ENCODE results near the gene BCL10. TPM values are rescaled to one million over a fixed set of nuclear protein-coding genes. Genes with fewer than 3 reads are reported as not detected.

BCL10 gene
- total RNA-seq, 1 experiment from 2014 or later, result 26.1 TPM

GRCh38 chr1:85262985-85263384 is 13.4 kb downstream of the BCL10 start:
- no peak overlapping the region for H4K5ac ChIP-seq (ENCODE audit: insufficient read length, low read depth, low read length)
- H2BK15ac ChIP-seq (ENCODE audit: low read depth, low read length), result no peak overlapping the region
- H3K9me3 ChIP-seq (ENCODE audit: control insufficient read depth, low read depth, low read length), result peaks cover 19% of the 10 kb centered on the region
- no peak overlapping the region for H4K8ac ChIP-seq (replicated peaks; ENCODE audit: insufficient read length, low read depth, low read length)
- Mint-ChIP-seq H3K27ac (no peak overlapping the region), H3K36me3 (ENCODE audit: insufficient read depth in 1 of 3, low read depth in 3 of 3) (peaks cover 38 to 68% (median 67%) of the 10 kb centered on the region in 3 experiments), H3K27me3 (ENCODE audit: low read depth) (no peaks in the 10 kb centered on the region; the same call in none of the 2 replicates), H3K4me3 (no peak overlapping the region), H3K4me1 (peaks cover 12 to 13% of the 10 kb centered on the region in 2 experiments), H3K9me3 (peaks cover 22 to 24% of the 10 kb centered on the region in 2 experiments)
- DNase-seq, result no peak
- H2BK5ac ChIP-seq (ENCODE audit: insufficient read length, low read length), result no peak overlapping the region
- no peak overlapping the region for H2BK120ac ChIP-seq (ENCODE audit: low read depth, low read length, poor library complexity, severe bottlenecking)
- no peak overlapping the region for H3K18ac ChIP-seq (ENCODE audit: insufficient read length, low read depth, low read length)
- H3K4ac ChIP-seq (ENCODE audit: low read depth, low read length), result no peak overlapping the region
- H2AFZ ChIP-seq (ENCODE audit: low read length), result no peak overlapping the region
- H2AK5ac ChIP-seq (ENCODE audit: insufficient read length, low read length), result no peak overlapping the region
- no peak overlapping the region for H3K27ac ChIP-seq (ENCODE audit: insufficient read length, low read depth, low read length)
- no peaks in the 10 kb centered on the region for H3K4me1 ChIP-seq (ENCODE audit: insufficient read depth, low read length)
- H3K14ac ChIP-seq (ENCODE audit: insufficient read depth, low read length), result no peak overlapping the region
- TF ChIP-seq CTCF (conservative IDR thresholded peaks at IDR 0.05), result no peak
- no peak overlapping the region for H2BK12ac ChIP-seq (ENCODE audit: insufficient read length, low read depth, low read length)
- H3K23me2 ChIP-seq (ENCODE audit: insufficient read length, low read depth, low read length, poor library complexity, severe bottlenecking), result peaks cover 2% of the 10 kb centered on the region
- no peaks in the 10 kb centered on the region for H3K79me1 ChIP-seq (ENCODE audit: insufficient read depth, low read depth, low read length, poor library complexity, severe bottlenecking)
- no peak overlapping the region for H3T11ph ChIP-seq (ENCODE audit: low read length)
- H4K20me1 ChIP-seq (ENCODE audit: control insufficient read depth, insufficient read depth, insufficient read length), result no peaks in the 10 kb centered on the region
- H3K9ac ChIP-seq (ENCODE audit: extremely low read depth, insufficient read length, low read length), result no peak overlapping the region
- no peak overlapping the region for H3K56ac ChIP-seq (ENCODE audit: insufficient read length, low read depth, low read length)
- H3K79me2 ChIP-seq (ENCODE audit: insufficient read depth, low read length), result peaks cover 4% of the 10 kb centered on the region; the same call in 1 of the 2 replicates
- H2BK20ac ChIP-seq (ENCODE audit: low read depth, low read length, poor library complexity, severe bottlenecking), result no peak overlapping the region
- H3K27me3 ChIP-seq (ENCODE audit: insufficient read depth, low read length), result no peaks in the 10 kb centered on the region
- H3K23ac ChIP-seq (ENCODE audit: insufficient read length, low read depth, low read length), result no peak overlapping the region
- no peak overlapping the region for H4K91ac ChIP-seq (ENCODE audit: insufficient read length, low read depth, low read length)
- H3K4me2 ChIP-seq (ENCODE audit: insufficient read depth, insufficient read length, low read length), result no peak overlapping the region

Measured in H9 (cell line).